OCI-LY7 (cell line): ENCODE measurements around the gene ZNF281.

ENCODE experiments used
- EZH2phosphoT487 ChIP-seq: fragments of 200-600 bp; sonication (generic); IDR thresholded peaks from 2 replicates; pipeline ENCODE4 v1.6.1; 2018; ENCODE audit warnings: low read depth, borderline replicate concordance, mild to moderate bottlenecking, mixed run types, antibody characterized with exemption, low read length, moderate library complexity, mixed read lengths
- TF ChIP-seq, protein P1 (sequence below): fragments of 200-600 bp; sonication (generic); conservative IDR thresholded peaks from 2 replicates; pipeline ENCODE4 v1.5.1; 2014; ENCODE audit warnings: mild to moderate bottlenecking, antibody characterized with exemption, low read length, moderate library complexity, mixed read lengths

DNA sequence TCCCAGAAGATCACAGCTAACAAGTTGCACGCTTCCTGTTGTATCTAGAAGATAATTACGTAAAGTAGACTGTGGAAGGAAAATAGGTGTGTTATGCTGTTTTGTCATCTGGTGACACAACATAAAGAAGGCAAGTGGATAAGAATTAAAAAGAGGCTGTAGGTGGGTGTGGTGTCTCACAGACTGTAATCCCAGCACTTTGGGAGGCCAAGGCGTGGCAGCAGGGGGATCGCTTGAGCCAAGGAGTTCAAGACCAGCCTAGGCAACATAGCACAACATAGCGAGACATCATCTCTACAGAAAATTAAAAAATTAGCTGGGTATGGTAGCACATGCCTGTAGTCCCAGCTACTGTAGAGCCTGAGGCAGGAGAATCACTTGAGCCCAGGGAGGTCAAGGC, 17.9 kb upstream of the ZNF281 start:
- TF ChIP-seq, protein P1, sequence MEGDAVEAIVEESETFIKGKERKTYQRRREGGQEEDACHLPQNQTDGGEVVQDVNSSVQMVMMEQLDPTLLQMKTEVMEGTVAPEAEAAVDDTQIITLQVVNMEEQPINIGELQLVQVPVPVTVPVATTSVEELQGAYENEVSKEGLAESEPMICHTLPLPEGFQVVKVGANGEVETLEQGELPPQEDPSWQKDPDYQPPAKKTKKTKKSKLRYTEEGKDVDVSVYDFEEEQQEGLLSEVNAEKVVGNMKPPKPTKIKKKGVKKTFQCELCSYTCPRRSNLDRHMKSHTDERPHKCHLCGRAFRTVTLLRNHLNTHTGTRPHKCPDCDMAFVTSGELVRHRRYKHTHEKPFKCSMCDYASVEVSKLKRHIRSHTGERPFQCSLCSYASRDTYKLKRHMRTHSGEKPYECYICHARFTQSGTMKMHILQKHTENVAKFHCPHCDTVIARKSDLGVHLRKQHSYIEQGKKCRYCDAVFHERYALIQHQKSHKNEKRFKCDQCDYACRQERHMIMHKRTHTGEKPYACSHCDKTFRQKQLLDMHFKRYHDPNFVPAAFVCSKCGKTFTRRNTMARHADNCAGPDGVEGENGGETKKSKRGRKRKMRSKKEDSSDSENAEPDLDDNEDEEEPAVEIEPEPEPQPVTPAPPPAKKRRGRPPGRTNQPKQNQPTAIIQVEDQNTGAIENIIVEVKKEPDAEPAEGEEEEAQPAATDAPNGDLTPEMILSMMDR, result no peak
- TF ChIP-seq EZH2phosphoT487, result no peak
